K562 (cell line): ENCODE results near the gene BCL7B. TPM values are rescaled to one million over a fixed set of nuclear protein-coding genes. Genes with fewer than 3 reads are reported as not detected.

Experiments
- ARID4B ChIP-seq: sonication (generic); formaldehyde crosslinking; IDR thresholded peaks from 2 replicates; pipeline ENCODE4 v1.8.0; 2022; ENCODE audit warnings: mild to moderate bottlenecking, missing genetic modification reagents
- CBX2 ChIP-seq: fragments of 200-600 bp; sonication (generic); IDR thresholded peaks from one replicate; pipeline ENCODE4 v1.6.1; 2012; ENCODE audit warnings: mild to moderate bottlenecking, low read length, inconsistent platforms; ENCODE audit not compliant: insufficient read depth, poor library complexity, severe bottlenecking
- CEBPB ChIP-seq: fragments of 450-650 bp; IDR thresholded peaks from 2 replicates; pipeline ENCODE4 v1.6.1; 2016; ENCODE audit warnings: missing genetic modification characterization, missing compliant biosample characterization
- HLTF ChIP-seq: fragments of 450-650 bp; IDR thresholded peaks from 2 replicates; pipeline ENCODE4 v1.6.1; 2016
- KAT7 ChIP-seq: sonication (generic); formaldehyde crosslinking; IDR thresholded peaks from 2 replicates; pipeline ENCODE4 v1.8.0; 2022; ENCODE audit warnings: missing genetic modification reagents, mild to moderate bottlenecking, borderline replicate concordance
- NCOA4 ChIP-seq: fragments of 450-650 bp; IDR thresholded peaks from 2 replicates; pipeline ENCODE4 v1.6.1; 2018; ENCODE audit warnings: mild to moderate bottlenecking; ENCODE audit not compliant: partially characterized antibody
- NKRF ChIP-seq: fragments of 450-650 bp; IDR thresholded peaks from 2 replicates; pipeline ENCODE4 v1.6.1; 2016; ENCODE audit warnings: borderline replicate concordance
- SIN3A ChIP-seq, 2 experiments: fragments of 150-350 bp in 1 of 2; IDR thresholded peaks; 2 replicates each; pipeline ENCODE4 v1.6.1; 2011 to 2016; ENCODE audit warnings: borderline replicate concordance in 2 of 2, low read depth in 2 of 2, low read length in 2 of 2, mild to moderate bottlenecking in 2 of 2, moderate library complexity in 2 of 2; ENCODE audit not compliant: control insufficient read depth in 1 of 2
- TBP ChIP-seq: optimal IDR thresholded peaks from 2 replicates; pipeline ENCODE3; 2011; ENCODE audit warnings: low read depth, low read length, improper control_type of control experiment
- THAP12 ChIP-seq: fragments of 250-450 bp; sonication (Bioruptor Pico); IDR thresholded peaks from 2 replicates; pipeline ENCODE4 v1.9.0; 2021; ENCODE audit warnings: mild to moderate bottlenecking, inconsistent platforms
- USF1 ChIP-seq: sonication (generic); formaldehyde crosslinking; IDR thresholded peaks from 2 replicates; pipeline ENCODE4 v1.9.0; 2022; ENCODE audit warnings: mild to moderate bottlenecking, missing genetic modification reagents
- ZBTB2 ChIP-seq: fragments of 450-650 bp; IDR thresholded peaks from 2 replicates; pipeline ENCODE4 v1.6.1; 2016; ENCODE audit warnings: antibody characterized with exemption
- ZFX ChIP-seq: sonication (generic); formaldehyde crosslinking; IDR thresholded peaks from 2 replicates; pipeline ENCODE4 v1.8.0; 2022; ENCODE audit warnings: mild to moderate bottlenecking, missing genetic modification reagents, moderate library complexity
- ZNF584 ChIP-seq: fragments of 200-800 bp; sonication (Bioruptor generic); IDR thresholded peaks from 2 replicates; pipeline ENCODE4 v1.6.1; 2016; ENCODE audit warnings: low read depth, mild to moderate bottlenecking, missing genetic modification characterization, missing compliant biosample characterization
- ZNF76 ChIP-seq: fragments of 250-450 bp; sonication (Bioruptor Pico); IDR thresholded peaks from 2 replicates; pipeline ENCODE4 v1.4.0; 2020; ENCODE audit warnings: mild to moderate bottlenecking, moderate library complexity, borderline replicate concordance
- polyA plus RNA-seq, 8 experiments: library from polyadenylated mRNA; depleted of rRNA in 4 of 8; stranded (reverse) in 5 of 8; unstranded in 3 of 8; fragments of >200 nt; fragmentation: Nextera tagmentation in 2 of 8; fragmentation: Illumina TruSeq in 1 of 8; extraction: Ambion mirVana in 2 of 8; extraction: Trizol in 1 of 8; gene quantifications; 2 replicates each; pipeline versions ENCODE4 v1.2.1 to v1.2.3, GENCODE V29; 2011 to 2014; ENCODE audit warnings: inconsistent platforms in 1 of 8, missing spikeins in 1 of 8
- total RNA-seq, 7 experiments: library from RNA; depleted of rRNA in 6 of 7; stranded (reverse); fragments of >200 nt in 6 of 7; fragmentation: Illumina TruSeq in 2 of 7; extraction: Trizol in 2 of 7; gene quantifications; 2 replicates each; pipeline versions ENCODE4 v1.2.1 to v1.2.3, GENCODE V29; 2011 to 2021; ENCODE audit warnings: low replicate concordance in 1 of 7

BCL7B gene
- total and polyA plus RNA-seq, 9 of the 15 experiments (the other 6 are each of a cell fraction or from before 2014, with no cell fraction given): 10.0 to 73.2 (median 32.9) TPM

GRCh38 chr7:73522105-73522872 is 35.2 kb downstream of the BCL7B start, which contains the start of gene BAZ1B (continued):
- TF ChIP-seq CBX2: no peak
- TF ChIP-seq HLTF: no peak
- peak in 1 of 2 experiments; percentile 79; a peak in 2 of 4 replicates for TF ChIP-seq SIN3A (IDR thresholded peaks at IDR 0.05; ENCODE audit: borderline replicate concordance in 2 of 2, control insufficient read depth in 1 of 2, low read depth in 2 of 2, low read length in 2 of 2)
- TF ChIP-seq ZNF584 (CRISPR knock-in tag): 0 out of 2 replicates have a peak, but pooled peaks have one; percentile 3
- TF ChIP-seq NKRF: peak; percentile 68; the same call in 1 of the 2 replicates
- TF ChIP-seq TBP: peak; percentile 78
- TF ChIP-seq NCOA4: no peak
- peak; percentile 75; the same call in 1 of the 2 replicates for TF ChIP-seq KAT7 (CRISPR knock-in tag)
- peak; percentile 15; the same call in 1 of the 2 replicates for TF ChIP-seq ZBTB2
- no peak for TF ChIP-seq ZNF76
- peak; percentile 78 for TF ChIP-seq CEBPB (tag)
- TF ChIP-seq ZFX (CRISPR knock-in tag): peak; percentile 81
- TF ChIP-seq ARID4B: peak; percentile 88
- TF ChIP-seq USF1 (CRISPR knock-in tag): peak; percentile 67; the same call in 1 of the 2 replicates
- no peak for TF ChIP-seq THAP12 (CRISPR knock-in tag)
